ENCODE results near the gene FBXL16. TPM values are rescaled to one million over a fixed set of nuclear protein-coding genes. Genes with fewer than 3 reads are reported as not detected.

FBXL16 gene
- total and polyA plus RNA-seq, 2 of the 13 experiments (the other 11 are each of a cell fraction or from before 2014, with no cell fraction given), result 0.22 to 2.0 TPM

GRCh38 chr16:715477-716199 lies 10.0 kb upstream of the FBXL16 start (continued):
- TF ChIP-seq ZSCAN25 (CRISPR knock-in tag; IDR thresholded peaks at IDR 0.05) (no peak), LBX2 (CRISPR knock-in tag; IDR thresholded peaks at IDR 0.05; ENCODE audit: borderline replicate concordance) (0 out of 2 replicates have a peak, but pooled peaks have one; percentile 66), ZXDC (CRISPR knock-in tag; IDR thresholded peaks at IDR 0.05) (no peak), ZNF12 (CRISPR knock-in tag; IDR thresholded peaks at IDR 0.05) (no peak), DZIP1 (CRISPR knock-in tag; IDR thresholded peaks at IDR 0.05) (no peak), SRY (CRISPR knock-in tag; IDR thresholded peaks at IDR 0.05) (no peak), ZNF773 (CRISPR knock-in tag; IDR thresholded peaks at IDR 0.05; ENCODE audit: borderline replicate concordance) (no peak), ETV5 (CRISPR knock-in tag; IDR thresholded peaks at IDR 0.05; ENCODE audit: borderline replicate concordance) (no peak; the same call in 1 of the 2 replicates), TP53 (CRISPR knock-in tag; conservative IDR thresholded peaks at IDR 0.05) (no peak), SAP130 (CRISPR knock-in tag; IDR thresholded peaks at IDR 0.05; ENCODE audit: low read depth) (no peak), ZNF577 (CRISPR knock-in tag; IDR thresholded peaks at IDR 0.05; ENCODE audit: borderline replicate concordance, low read depth) (no peak), ZNF772 (CRISPR knock-in tag; IDR thresholded peaks at IDR 0.05) (no peak), ZNF720 (CRISPR knock-in tag; IDR thresholded peaks at IDR 0.05) (no peak), PAWR (CRISPR knock-in tag; IDR thresholded peaks at IDR 0.05; ENCODE audit: borderline replicate concordance) (no peak), SNRNP70 (IDR thresholded peaks at IDR 0.05; ENCODE audit: low read depth, low read length) (no peak), DDIT3 (CRISPR knock-in tag; IDR thresholded peaks at IDR 0.05) (no peak), ZNF30 (CRISPR knock-in tag; IDR thresholded peaks at IDR 0.05) (no peak), ZNF382 (CRISPR knock-in tag; IDR thresholded peaks at IDR 0.05; ENCODE audit: borderline replicate concordance) (no peak), SIX1 (CRISPR knock-in tag; IDR thresholded peaks at IDR 0.05; ENCODE audit: borderline replicate concordance) (no peak), SIX4 (CRISPR knock-in tag; IDR thresholded peaks at IDR 0.05) (no peak), CTCF (CRISPR knock-in tag; IDR thresholded peaks at IDR 0.05) (peak; percentile 33; the same call in 1 of the 2 replicates), HOXD1 (CRISPR knock-in tag; IDR thresholded peaks at IDR 0.05) (no peak), ZNF292 (CRISPR knock-in tag; IDR thresholded peaks at IDR 0.05; ENCODE audit: borderline replicate concordance, low read depth) (no peak)
